GM23248 (cell line): ENCODE data around the gene FKBP15.

ENCODE experiments used
- EZH2 ChIP-seq: fragments of 200-600 bp; sonication (generic); IDR thresholded peaks from 2 replicates; pipeline ENCODE4 v1.6.1; 2018; ENCODE audit warnings: antibody characterized with exemption, mild to moderate bottlenecking; ENCODE audit not compliant: insufficient read depth, poor library complexity, severe bottlenecking
- EZH2phosphoT487 ChIP-seq: fragments of 200-600 bp; sonication (generic); IDR thresholded peaks from 2 replicates; pipeline ENCODE4 v1.6.1; 2018; ENCODE audit warnings: antibody characterized with exemption, moderate library complexity, mild to moderate bottlenecking, low read depth; ENCODE audit not compliant: insufficient read depth

- no peak for TF ChIP-seq EZH2
- no peak for TF ChIP-seq EZH2phosphoT487
These were observed 83.6 kb downstream of the FKBP15 start for GRCh38 chr9:113137196-113138168.
